Activated naive CD8-positive, alpha-beta T cell (primary cell): ENCODE results near the gene CADM1.
A peak's percentile ranks its signal among the peaks of the same experiment; 100 is the strongest.

Experiments
- H3K27ac Mint-ChIP-seq: one replicate; pipeline ENCODE4 v1.8.0; 2021; ENCODE audit warnings: mixed read lengths
- H3K27me3 Mint-ChIP-seq: one replicate; pipeline ENCODE4 v1.8.0; 2021; ENCODE audit warnings: mixed read lengths
- H3K36me3 Mint-ChIP-seq: one replicate; pipeline ENCODE4 v1.8.0; 2021; ENCODE audit warnings: mixed read lengths
- H3K4me1 Mint-ChIP-seq: one replicate; pipeline ENCODE4 v1.8.0; 2021; ENCODE audit warnings: low read depth, mixed read lengths
- H3K4me3 Mint-ChIP-seq: one replicate; pipeline ENCODE4 v1.8.0; 2021; ENCODE audit warnings: mild to moderate bottlenecking, mixed read lengths
- H3K9me3 Mint-ChIP-seq: one replicate; pipeline ENCODE4 v1.8.0; 2021; ENCODE audit warnings: low read depth, mixed read lengths

Gene CADM1

DNA sequence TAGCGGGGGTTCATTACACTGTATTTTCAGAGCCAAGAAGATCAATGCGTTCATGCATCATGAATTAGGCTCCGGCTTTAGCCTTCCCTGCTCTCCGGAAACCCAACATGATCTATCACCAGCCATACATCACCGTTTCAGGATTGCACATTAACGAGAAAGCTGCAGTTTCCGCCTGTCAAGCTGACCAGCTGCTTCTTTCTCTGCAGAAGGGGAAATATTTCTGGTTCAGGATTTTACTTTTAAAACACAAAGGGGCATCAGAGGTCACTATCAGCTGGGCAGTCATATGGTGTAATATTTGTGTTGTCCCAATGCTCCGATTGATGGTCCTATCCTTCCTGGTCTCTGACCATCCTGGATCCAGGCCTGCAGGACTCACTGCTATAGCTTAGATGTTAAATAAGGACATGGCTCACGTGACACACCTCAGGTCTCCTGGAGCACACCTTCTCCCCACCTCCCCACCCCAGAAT lies 21.4 kb upstream of the CADM1 start:
- Mint-ChIP-seq H3K27me3 (peaks cover 6% of the 10 kb centered on the region), H3K27ac (no peak overlapping the region), H3K4me3 (no peak overlapping the region), H3K36me3 (no peaks in the 10 kb centered on the region), H3K9me3 (no peaks in the 10 kb centered on the region), H3K4me1 (no peaks in the 10 kb centered on the region)

DNA sequence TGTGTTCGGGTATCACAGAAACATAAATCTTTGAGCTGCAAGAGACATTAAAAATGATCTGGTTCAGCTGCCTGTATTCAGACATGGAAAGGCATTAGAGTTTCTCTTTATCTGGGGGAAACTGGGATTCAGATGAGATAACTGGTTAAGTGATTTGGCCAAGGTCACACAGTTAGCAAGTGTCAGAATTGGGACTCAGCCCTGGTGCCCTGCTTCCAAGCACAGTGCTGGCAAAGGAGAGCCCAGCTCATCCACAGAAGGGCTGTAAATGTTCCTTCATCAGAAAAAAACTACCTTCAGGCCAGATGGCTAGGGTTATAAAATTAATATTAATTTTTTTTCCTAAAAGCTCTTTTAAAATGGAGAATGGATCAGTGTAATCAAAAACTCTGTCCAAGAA lies 20.4 kb upstream of the CADM1 start:
- H3K9me3 Mint-ChIP-seq = no peaks in the 10 kb centered on the region
- H3K36me3 Mint-ChIP-seq = no peaks in the 10 kb centered on the region
- no peak overlapping the region for H3K4me3 Mint-ChIP-seq
- H3K27ac Mint-ChIP-seq = no peak overlapping the region
- peaks cover 8% of the 10 kb centered on the region for H3K27me3 Mint-ChIP-seq
- no peaks in the 10 kb centered on the region for H3K4me1 Mint-ChIP-seq

DNA sequence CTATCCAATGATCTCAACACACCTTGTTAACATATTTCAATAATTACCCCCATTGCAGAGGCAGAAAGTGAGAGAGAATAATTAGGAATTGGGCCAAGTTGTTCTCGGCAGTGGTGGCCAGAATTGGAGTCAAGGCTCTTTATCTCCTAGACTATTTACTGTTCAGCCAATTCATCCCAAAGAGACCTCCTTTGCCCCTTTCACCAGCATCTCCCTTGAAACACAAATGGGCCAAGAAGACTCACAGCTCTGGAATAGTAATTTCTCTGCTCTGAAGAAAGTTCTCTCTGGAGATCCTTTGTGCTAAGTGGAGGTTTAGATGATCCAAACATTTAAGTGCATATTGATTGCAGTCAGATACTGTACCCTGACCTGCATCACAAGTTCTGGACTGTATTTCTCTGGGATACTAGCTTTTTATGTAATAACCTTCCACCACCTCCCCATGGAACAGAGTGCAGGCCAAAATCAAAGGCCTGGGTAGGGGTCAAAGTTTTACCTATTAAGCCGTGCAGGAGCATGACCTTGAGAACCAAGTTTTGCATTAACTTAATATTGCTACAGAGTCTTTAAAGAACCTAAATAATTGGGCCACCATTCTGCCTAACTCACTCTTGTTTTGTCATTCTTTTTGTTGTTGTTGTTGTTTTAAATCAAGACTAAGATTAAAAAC lies 19.6 kb upstream of the CADM1 start:
- Mint-ChIP-seq H3K27me3 (peaks cover 10% of the 10 kb centered on the region), H3K4me1 (no peaks in the 10 kb centered on the region), H3K9me3 (no peaks in the 10 kb centered on the region), H3K27ac (no peak overlapping the region), H3K4me3 (no peak overlapping the region), H3K36me3 (no peaks in the 10 kb centered on the region)

DNA sequence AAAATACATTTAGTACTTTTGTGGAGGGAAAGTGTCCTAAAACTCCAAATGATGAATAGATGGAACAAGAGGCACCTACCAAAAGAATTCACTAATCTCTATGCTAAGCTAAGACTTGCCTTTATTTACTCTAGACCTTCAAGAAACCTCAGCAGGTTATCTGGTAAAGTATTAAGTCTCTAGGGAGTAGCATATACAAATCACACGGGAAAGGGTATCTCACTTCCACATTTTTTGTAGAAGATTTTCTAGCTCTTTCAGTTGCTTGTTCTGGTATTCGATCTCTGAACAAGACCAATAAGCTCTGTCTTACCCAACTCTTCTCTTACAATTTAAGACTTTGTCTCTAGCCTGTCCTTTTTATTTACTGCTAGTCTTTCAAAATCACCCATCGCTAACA lies 18.1 kb upstream of the CADM1 start:
- Mint-ChIP-seq H3K27ac (no peak overlapping the region), H3K36me3 (no peaks in the 10 kb centered on the region), H3K4me1 (no peaks in the 10 kb centered on the region), H3K9me3 (no peaks in the 10 kb centered on the region), H3K27me3 (peaks cover 10% of the 10 kb centered on the region), H3K4me3 (no peak overlapping the region)

DNA sequence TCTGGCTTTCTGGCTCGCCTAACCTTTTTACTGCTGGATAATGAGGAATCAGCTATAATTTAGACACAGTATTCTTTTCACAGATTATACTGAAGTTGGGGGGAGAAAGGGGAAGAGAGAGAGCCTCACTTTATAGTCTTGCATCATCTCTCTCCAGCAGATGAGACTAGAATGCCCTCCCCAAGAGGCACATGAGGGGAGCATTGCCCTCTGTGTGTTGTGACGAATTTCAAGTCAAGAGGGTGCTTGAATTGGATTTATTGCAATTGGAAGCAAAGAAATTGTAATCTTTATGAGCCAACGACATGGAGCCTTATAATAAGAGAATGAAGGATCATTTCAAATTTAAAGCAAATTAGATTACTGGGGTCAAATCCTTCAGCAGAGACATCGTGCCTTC lies 17.6 kb upstream of the CADM1 start:
- Mint-ChIP-seq H3K27me3 (peaks cover 10% of the 10 kb centered on the region), H3K4me3 (no peak overlapping the region), H3K27ac (no peak overlapping the region), H3K4me1 (no peaks in the 10 kb centered on the region), H3K9me3 (peaks cover under 1% of the 10 kb centered on the region), H3K36me3 (no peaks in the 10 kb centered on the region)

DNA sequence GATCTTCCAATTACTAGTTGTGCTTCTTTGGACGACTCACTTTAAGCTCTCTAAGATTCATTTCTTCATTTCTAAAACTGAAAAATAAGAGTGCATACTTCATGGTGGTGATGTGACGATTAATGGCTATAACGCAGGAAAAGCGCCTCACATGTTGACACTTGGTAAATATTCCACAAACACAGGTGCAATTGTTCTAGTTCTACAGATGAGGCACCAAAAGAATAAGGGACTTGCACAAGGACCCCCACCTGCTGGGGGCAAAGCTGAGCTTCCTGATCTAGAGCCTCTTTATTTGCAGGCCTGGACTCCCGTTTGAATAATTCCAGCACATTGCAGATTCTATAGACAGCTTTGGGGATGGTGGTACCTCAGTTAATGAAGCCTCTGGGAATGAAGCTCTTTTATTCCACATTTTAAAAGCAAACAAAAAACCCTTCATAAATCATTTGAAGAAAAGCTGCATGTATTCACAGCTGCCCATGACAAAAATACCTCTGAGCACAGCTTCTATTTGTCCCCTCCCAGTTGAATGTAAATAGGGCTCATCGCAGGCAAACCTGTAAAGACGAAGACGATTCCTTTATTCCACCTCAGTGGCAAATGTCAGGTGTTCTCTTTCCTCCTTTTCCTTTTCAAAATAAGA lies 14.9 kb upstream of the CADM1 start:
- H3K9me3 Mint-ChIP-seq = peaks cover 4% of the 10 kb centered on the region
- no peaks in the 10 kb centered on the region for H3K36me3 Mint-ChIP-seq
- no peak overlapping the region for H3K4me3 Mint-ChIP-seq
- no peaks in the 10 kb centered on the region for H3K4me1 Mint-ChIP-seq
- peaks cover 15% of the 10 kb centered on the region for H3K27me3 Mint-ChIP-seq
- no peak overlapping the region for H3K27ac Mint-ChIP-seq

DNA sequence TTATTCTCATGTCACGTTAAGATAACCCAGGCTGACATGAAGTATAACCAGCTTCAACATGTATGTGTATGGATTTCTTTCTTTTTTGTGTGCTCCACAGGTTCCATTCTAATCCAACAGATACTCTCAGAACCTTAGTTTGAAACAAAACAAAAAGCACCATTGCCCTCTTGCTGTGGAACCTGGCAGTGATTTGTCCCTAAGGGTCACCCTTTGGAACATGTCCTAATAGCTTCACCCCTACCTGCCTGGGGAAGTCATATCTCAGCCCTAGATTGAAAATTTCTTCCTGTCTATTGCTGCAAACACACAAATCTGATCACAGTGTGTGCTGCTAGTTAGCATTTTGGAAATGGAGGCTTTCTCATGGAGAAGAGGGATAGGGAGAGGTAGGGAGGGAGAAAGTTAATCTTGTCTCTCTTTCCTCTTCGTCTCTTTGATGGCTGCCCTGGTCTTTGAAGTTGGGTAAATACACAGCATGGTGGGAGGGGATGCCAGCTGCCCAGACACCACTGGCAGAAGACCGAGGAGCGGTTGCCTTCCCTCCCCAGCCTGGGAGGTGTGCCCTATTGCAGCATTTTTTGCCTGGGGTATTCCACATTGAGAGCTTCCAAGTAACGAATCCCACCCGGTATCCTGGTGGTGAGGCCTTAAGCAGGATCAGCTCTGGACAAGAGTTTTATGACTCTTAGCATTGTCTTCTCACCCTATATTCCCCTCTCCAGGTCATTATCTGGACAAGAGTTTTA lies 11.6 kb upstream of the CADM1 start:
- Mint-ChIP-seq H3K27ac (no peak overlapping the region), H3K4me1 (no peaks in the 10 kb centered on the region), H3K9me3 (peaks cover 4% of the 10 kb centered on the region), H3K27me3 (peaks cover 13% of the 10 kb centered on the region), H3K36me3 (no peaks in the 10 kb centered on the region), H3K4me3 (no peak overlapping the region)

DNA sequence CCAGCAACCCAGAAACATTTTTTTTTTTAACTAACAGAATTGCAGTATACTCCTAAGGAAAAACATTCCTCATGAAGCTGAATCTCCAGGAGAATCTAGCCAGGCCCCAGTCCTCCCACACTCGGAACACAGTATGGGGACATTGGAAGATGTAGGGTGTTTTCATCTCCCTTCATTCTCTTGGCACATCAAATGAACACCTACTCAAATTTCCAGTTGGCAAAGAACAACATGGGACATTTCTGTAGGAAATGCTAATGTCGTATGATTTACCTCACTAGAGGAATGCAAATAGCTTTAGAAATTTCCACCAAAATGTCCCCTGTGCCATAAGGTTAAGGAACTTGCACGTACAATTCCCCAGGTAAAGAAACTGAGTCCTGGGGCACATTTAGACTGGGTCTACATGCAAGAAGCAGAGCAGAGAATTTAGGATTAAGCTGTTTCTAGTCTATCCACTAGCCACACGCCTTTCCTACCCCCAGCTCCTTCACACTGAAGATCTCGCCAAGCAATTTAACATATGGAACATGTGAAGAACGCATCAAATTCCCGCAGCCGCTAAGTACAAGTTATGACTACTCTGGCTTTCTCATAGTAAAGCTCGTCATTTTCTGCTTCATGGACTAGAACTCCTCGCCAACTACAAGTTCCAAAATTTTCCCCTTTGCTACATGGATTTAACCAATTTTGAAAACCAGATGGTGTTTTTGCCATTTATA lies 2.9 kb upstream of the CADM1 start:
- peaks cover 9% of the 10 kb centered on the region for H3K4me1 Mint-ChIP-seq
- peaks cover 27% of the 10 kb centered on the region for H3K27me3 Mint-ChIP-seq

DNA sequence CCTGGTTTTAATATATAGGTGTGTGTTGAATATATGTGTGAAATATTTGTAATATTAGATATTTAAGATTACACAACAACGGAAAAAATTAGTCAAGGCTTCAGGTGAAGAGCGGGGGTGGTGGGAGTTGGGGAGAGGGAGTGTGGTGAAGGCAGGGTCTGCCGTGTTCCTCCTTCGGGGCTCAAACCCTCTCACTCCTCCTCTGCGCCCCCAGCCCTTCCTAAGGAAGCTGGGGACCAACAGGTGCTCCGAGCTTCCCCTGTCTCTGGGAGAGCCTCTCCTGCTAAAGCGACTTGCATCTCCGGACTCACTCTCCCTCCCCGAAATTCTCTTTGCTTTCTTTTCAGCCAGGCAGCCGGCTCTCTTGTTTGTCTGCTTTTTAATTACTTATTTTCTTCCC lies 960 bp upstream of the CADM1 start:
- H3K4me1 Mint-ChIP-seq = peaks cover 9% of the 10 kb centered on the region
- H3K4me3 Mint-ChIP-seq = peak overlapping the region; percentile 78
- H3K27me3 Mint-ChIP-seq = peaks cover 27% of the 10 kb centered on the region

More for the DNA sequence above, 2.9 kb upstream of the CADM1 start:
- peaks cover 3% of the 10 kb centered on the region for H3K9me3 Mint-ChIP-seq
- no peak overlapping the region for H3K4me3 Mint-ChIP-seq
- no peak overlapping the region for H3K27ac Mint-ChIP-seq
- H3K36me3 Mint-ChIP-seq = no peaks in the 10 kb centered on the region

DNA sequence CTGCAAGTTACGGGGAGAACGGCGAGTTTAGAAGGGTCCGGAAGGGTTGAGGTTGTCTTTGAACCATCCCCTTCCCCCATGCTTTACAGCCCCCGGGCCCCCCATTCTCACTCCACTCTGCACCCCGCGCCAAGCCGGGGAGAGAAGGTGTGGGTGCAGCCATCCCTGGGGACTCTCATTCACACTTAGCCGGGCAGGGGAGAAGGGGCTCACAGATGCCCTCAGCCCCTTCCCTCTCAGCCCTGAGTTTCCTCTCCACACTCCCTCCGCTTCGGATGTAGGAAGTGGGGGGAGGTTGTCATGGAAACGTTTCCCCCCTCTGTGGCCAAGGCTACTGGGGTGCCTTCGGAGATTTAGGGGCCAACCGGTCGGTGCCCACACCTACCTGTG lies 334 bp downstream of the CADM1 start:
- peaks cover 27% of the 10 kb centered on the region for H3K27me3 Mint-ChIP-seq

More for the DNA sequence above, 960 bp upstream of the CADM1 start:
- Mint-ChIP-seq H3K9me3 (peaks cover 3% of the 10 kb centered on the region), H3K36me3 (no peaks in the 10 kb centered on the region), H3K27ac (no peak overlapping the region)

DNA sequence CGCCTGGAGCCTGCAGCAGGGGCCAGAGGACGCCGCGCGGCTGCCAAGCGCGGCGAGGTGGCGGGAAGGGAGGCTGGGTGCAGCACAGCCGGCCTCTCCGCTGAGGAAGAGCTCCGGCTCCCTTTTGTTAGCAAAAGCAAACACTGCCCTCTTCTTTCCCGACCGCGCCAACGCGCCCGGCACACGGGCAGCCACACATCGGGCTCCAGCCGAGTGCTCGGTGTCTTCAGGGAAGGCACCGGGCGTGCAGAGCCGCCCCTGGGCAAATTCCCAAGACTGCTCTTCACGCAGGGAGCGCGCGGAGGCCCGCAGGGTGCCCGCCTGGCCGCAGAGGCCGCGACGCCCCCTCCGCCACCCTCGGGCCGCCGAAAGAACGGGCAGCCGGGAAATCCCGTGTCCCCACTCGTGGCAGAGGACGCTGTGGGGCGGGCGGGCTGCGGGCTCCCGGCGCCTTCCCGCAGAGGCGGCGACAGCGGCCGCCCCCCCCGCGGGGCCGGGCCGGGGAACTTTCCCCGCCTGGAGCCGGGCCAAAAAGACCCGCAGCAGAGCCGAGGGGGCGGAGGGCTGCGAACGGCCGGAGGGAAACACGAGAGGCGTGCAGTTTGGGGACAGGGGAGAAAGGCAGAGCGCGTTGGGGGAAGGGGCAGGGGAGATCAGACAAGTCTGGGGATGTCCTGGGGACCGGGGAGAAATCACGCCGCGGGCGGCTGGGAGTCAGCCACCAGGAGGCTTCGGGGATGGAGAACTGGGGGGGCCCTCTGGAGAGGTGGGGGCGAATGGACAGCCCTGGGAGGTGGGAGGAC lies 931 bp downstream of the CADM1 start:
- H3K4me3 Mint-ChIP-seq = peak overlapping the region; percentile 76
- no peak overlapping the region for H3K27ac Mint-ChIP-seq
- H3K36me3 Mint-ChIP-seq = no peaks in the 10 kb centered on the region
- peaks cover 9% of the 10 kb centered on the region for H3K4me1 Mint-ChIP-seq
- peaks cover 31% of the 10 kb centered on the region for H3K27me3 Mint-ChIP-seq
- no peaks in the 10 kb centered on the region for H3K9me3 Mint-ChIP-seq

More for the DNA sequence above, 334 bp downstream of the CADM1 start:
- H3K4me1 Mint-ChIP-seq = peaks cover 9% of the 10 kb centered on the region
- no peak overlapping the region for H3K27ac Mint-ChIP-seq
- H3K9me3 Mint-ChIP-seq = no peaks in the 10 kb centered on the region
- peak overlapping the region; percentile 76 for H3K4me3 Mint-ChIP-seq
- H3K36me3 Mint-ChIP-seq = no peaks in the 10 kb centered on the region

DNA sequence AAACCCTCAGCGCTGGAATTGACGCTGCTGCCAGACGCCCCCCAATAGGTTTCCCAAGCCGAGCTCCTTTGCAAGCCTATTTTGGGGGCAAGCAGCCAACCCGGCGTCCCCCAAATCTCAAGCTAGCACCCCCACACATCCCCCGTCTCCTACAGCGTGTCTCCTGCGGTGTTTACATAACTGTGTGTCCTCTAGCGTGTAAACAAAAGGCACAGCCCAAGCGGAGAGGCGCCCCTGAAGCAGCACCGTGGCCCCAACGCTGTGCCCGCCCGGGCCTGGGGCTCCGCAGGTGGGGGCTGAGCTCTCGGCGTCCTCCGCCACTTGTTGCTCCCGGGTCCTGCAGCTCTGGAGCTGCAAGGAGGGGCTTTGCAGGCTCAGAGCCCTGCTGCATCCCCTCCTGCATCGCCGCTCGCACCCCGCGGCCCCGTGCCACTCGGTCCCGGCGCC lies 1.6 kb downstream of the CADM1 start:
- Mint-ChIP-seq H3K4me1 (peaks cover 9% of the 10 kb centered on the region), H3K36me3 (no peaks in the 10 kb centered on the region), H3K9me3 (no peaks in the 10 kb centered on the region), H3K4me3 (no peak overlapping the region), H3K27me3 (peaks cover 31% of the 10 kb centered on the region), H3K27ac (no peak overlapping the region)

DNA sequence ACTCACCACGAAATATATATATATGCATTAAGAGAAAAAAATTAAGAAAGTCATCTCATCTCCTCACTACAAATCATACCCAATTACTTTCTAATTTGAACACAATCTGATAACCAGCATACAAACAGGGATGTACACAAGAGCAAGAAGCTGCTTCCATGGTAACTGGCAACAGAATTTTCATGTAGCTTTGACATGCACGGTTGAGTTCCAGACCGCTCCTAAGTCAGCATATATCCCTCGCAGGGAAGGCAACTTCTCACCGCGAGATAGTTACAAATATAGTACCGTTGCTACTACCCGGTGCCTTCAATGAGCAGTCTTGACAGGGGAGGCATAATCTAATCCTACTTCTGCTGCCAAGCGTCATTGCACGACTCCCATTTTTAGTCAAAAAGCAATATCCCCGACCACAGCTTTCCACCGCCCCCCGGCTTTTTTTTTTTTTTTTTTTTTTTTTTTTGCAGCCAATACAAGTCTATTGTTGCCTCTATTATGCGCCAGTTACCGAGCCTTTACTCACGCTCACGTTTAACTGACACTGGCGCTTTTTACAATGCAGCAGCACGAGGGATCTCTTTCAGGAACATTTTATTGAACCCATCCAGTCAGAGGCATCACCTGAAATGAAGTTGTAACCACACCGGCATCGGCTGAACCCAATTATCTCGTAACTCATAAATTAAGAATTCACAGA lies 2.2 kb downstream of the CADM1 start:
- H3K4me3 Mint-ChIP-seq = no peak overlapping the region
- H3K27ac Mint-ChIP-seq = no peak overlapping the region
- H3K9me3 Mint-ChIP-seq = no peaks in the 10 kb centered on the region
- H3K36me3 Mint-ChIP-seq = no peaks in the 10 kb centered on the region
- H3K4me1 Mint-ChIP-seq = peaks cover 9% of the 10 kb centered on the region
- peaks cover 27% of the 10 kb centered on the region for H3K27me3 Mint-ChIP-seq

DNA sequence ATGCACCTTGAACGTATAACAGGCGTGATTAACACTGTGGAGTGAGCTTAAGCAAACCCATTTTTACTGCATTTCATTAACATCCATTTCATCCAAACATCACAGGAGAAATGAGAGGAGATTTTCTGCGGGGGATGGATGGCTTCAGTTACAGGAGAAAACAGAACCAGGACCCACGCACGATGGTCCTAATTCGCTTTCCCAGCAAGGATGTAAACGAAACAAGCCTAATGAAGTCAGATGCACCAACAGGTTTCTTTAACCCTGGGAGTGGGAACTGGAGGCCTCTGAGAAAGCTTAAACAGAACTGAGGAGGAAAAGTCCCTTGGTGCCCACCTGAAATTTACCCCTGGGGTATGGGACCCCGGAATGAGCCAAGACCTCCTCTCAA lies 2.7 kb downstream of the CADM1 start:
- peaks cover 25% of the 10 kb centered on the region for H3K27me3 Mint-ChIP-seq
- peaks cover 9% of the 10 kb centered on the region for H3K4me1 Mint-ChIP-seq
- no peak overlapping the region for H3K27ac Mint-ChIP-seq
- no peak overlapping the region for H3K4me3 Mint-ChIP-seq
- H3K9me3 Mint-ChIP-seq = no peaks in the 10 kb centered on the region
- no peaks in the 10 kb centered on the region for H3K36me3 Mint-ChIP-seq
